Ishikawa (cell line): Measurements from ENCODE around the gene BSG.

ENCODE experiments used
- CEBPB ChIP-seq: IDR thresholded peaks from 2 replicates; pipeline ENCODE4 v1.6.1; 2012
- CREB1 ChIP-seq: IDR thresholded peaks from 2 replicates; pipeline ENCODE4 v1.6.1; 2012; ENCODE audit warnings: low read depth
- EGR1 ChIP-seq: IDR thresholded peaks from 2 replicates; pipeline ENCODE4 v1.6.1; 2012
- EP300 ChIP-seq: IDR thresholded peaks from 2 replicates; pipeline ENCODE4 v1.6.1; 2012; ENCODE audit warnings: borderline replicate concordance
- FOXM1 ChIP-seq: IDR thresholded peaks from 2 replicates; pipeline ENCODE4 v1.6.1; 2012; ENCODE audit warnings: low read depth, borderline replicate concordance
- NFIC ChIP-seq: IDR thresholded peaks from 2 replicates; pipeline ENCODE4 v1.6.1; 2012
- RAD21 ChIP-seq: IDR thresholded peaks from 2 replicates; pipeline ENCODE4 v1.6.1; 2012; ENCODE audit warnings: low read depth
- TAF1 ChIP-seq: IDR thresholded peaks from 2 replicates; pipeline ENCODE4 v1.6.1; 2012; ENCODE audit warnings: low read depth, mild to moderate bottlenecking
- TCF12 ChIP-seq: IDR thresholded peaks from 2 replicates; pipeline ENCODE4 v1.6.1; 2012; ENCODE audit warnings: low read depth
- YY1 ChIP-seq: IDR thresholded peaks from 2 replicates; pipeline ENCODE4 v1.6.1; 2012; ENCODE audit warnings: low read depth
- ZBTB7A ChIP-seq: IDR thresholded peaks from 2 replicates; pipeline ENCODE4 v1.6.1; 2012; ENCODE audit warnings: low read depth
- TF ChIP-seq, protein P1 (sequence below): IDR thresholded peaks from 2 replicates; pipeline ENCODE4 v1.6.1; 2012; ENCODE audit warnings: low read depth, mild to moderate bottlenecking
- TF ChIP-seq, protein P2 (sequence below): IDR thresholded peaks from 2 replicates; pipeline ENCODE4 v1.6.1; 2012
- TF ChIP-seq, protein P3 (sequence below): IDR thresholded peaks from 2 replicates; pipeline ENCODE4 v1.6.1; 2012

DNA sequence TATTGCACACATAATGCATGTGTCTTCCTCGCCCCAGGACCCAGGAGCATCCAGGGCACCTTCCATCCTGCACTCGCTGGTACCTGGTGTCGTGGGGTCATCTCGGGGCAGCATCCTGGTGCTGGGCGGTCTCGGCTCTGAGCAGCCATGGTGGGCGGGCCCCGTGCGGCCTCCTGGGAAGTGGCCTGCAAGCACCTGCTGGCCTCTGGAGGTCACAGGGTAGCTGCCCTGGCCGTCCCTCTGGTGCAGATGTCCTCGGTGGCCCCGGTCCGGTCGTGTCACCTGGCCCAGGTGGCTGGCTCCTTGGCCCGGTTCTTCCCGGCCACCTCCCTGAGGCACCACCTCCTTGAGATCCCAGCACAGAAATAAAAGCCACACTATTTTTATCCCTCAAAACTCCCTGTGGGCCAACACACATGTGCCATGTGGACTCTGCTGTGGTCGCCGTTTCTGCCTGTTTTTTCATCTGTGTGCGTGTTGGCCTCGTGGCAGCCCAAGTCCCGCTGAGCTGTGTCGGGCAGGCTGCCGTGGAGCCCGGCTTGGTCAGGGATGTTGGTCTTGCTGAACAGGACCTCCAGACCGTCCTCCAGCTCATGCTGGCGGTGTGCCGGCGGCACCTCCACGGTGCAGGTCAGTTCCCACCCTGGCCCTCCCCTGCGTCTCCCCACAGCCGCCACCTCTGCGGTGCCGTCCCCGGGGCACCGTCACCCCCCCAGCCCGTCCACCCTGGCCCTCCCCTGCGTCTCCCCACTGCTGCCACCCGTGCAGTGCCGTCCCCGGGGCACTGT lies 33.6 kb upstream of the BSG start:
- TF ChIP-seq ZBTB7A = no peak
- no peak for TF ChIP-seq EP300
- TF ChIP-seq CEBPB = no peak
- TF ChIP-seq, protein P1, sequence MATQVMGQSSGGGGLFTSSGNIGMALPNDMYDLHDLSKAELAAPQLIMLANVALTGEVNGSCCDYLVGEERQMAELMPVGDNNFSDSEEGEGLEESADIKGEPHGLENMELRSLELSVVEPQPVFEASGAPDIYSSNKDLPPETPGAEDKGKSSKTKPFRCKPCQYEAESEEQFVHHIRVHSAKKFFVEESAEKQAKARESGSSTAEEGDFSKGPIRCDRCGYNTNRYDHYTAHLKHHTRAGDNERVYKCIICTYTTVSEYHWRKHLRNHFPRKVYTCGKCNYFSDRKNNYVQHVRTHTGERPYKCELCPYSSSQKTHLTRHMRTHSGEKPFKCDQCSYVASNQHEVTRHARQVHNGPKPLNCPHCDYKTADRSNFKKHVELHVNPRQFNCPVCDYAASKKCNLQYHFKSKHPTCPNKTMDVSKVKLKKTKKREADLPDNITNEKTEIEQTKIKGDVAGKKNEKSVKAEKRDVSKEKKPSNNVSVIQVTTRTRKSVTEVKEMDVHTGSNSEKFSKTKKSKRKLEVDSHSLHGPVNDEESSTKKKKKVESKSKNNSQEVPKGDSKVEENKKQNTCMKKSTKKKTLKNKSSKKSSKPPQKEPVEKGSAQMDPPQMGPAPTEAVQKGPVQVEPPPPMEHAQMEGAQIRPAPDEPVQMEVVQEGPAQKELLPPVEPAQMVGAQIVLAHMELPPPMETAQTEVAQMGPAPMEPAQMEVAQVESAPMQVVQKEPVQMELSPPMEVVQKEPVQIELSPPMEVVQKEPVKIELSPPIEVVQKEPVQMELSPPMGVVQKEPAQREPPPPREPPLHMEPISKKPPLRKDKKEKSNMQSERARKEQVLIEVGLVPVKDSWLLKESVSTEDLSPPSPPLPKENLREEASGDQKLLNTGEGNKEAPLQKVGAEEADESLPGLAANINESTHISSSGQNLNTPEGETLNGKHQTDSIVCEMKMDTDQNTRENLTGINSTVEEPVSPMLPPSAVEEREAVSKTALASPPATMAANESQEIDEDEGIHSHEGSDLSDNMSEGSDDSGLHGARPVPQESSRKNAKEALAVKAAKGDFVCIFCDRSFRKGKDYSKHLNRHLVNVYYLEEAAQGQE = no peak
- TF ChIP-seq CREB1 = no peak
- no peak for TF ChIP-seq YY1
- no peak for TF ChIP-seq FOXM1
- no peak for TF ChIP-seq RAD21
- no peak for TF ChIP-seq NFIC
- TF ChIP-seq EGR1 = no peak
- TF ChIP-seq TAF1 = no peak
- TF ChIP-seq, protein P2, sequence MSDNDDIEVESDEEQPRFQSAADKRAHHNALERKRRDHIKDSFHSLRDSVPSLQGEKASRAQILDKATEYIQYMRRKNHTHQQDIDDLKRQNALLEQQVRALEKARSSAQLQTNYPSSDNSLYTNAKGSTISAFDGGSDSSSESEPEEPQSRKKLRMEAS = no peak
- TF ChIP-seq, protein P3, sequence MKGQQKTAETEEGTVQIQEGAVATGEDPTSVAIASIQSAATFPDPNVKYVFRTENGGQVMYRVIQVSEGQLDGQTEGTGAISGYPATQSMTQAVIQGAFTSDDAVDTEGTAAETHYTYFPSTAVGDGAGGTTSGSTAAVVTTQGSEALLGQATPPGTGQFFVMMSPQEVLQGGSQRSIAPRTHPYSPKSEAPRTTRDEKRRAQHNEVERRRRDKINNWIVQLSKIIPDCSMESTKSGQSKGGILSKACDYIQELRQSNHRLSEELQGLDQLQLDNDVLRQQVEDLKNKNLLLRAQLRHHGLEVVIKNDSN = no peak
- no peak for TF ChIP-seq TCF12
